Measurements from ENCODE around the gene LAMC2. TPM values are rescaled to one million over a fixed set of nuclear protein-coding genes. Genes with fewer than 3 reads are reported as not detected.

LAMC2 gene
- total RNA-seq (1 to 10 TPM; 1.9 to 3.4 TPM), polyA plus RNA-seq (ENCODE audit: insufficient read depth, low read depth, low replicate concordance) (8.5 TPM)
- long read RNA-seq, donor 1, result 0 reads
- long read RNA-seq, donor 2, result 0 reads

GRCh38 chr1:183185941-183186490 lies at the start of gene LAMC2:
TSS of gene LAMC2 (plus strand) at chr1:183186264. CDS start at chr1:183186353, 89 bp downstream.
- TF ChIP-seq POLR2A (IDR thresholded peaks at IDR 0.05), result no peak
- no peak for TF ChIP-seq CTCF (IDR thresholded peaks at IDR 0.05)
- Histone ChIP-seq H3K27me3 (no peaks in the 10 kb centered on the region), H3K4me1 (no peaks in the 10 kb centered on the region), H3K36me3 (ENCODE audit: low read depth, missing control alignments) (no peaks in the 10 kb centered on the region), H3K9me3 (no peaks in the 10 kb centered on the region), H3K4me3 (peak within 1 kb of the TSS; percentile 15 to 50), H3K27ac (no peak within 1 kb of the TSS)
- 7 to 10% methylated on average over 15 to 30 of the region's 30 CpGs for WGBS, 2 donors
- DNase-seq, result peak; percentile 61
- intact Hi-C loops (cut with DNase I; ENCODE audit: low total_unique reads), result no loop called here

- 75% methylated on average over 3 of the region's 3 CpGs for WGBS, 2 donors
- no peak for DNase-seq
- Histone ChIP-seq H3K27me3 (no peaks in the 10 kb centered on the region), H3K36me3 (ENCODE audit: low read depth, missing control alignments) (no peaks in the 10 kb centered on the region), H3K27ac (no peak overlapping the region), H3K4me1 (peaks cover 6% of the 10 kb centered on the region), H3K9me3 (no peaks in the 10 kb centered on the region), H3K4me3 (no peak overlapping the region)
- TF ChIP-seq POLR2A (IDR thresholded peaks at IDR 0.05) (no peak), CTCF (IDR thresholded peaks at IDR 0.05) (no peak)
- intact Hi-C loops (cut with DNase I; ENCODE audit: low total_unique reads), result no loop called here
These were observed 48.3 kb upstream of the LAMC2 start for GRCh38 chr1:183137782-183138181.

GRCh38 chr1:183138301-183138700 lies 47.8 kb upstream of the LAMC2 start:
- intact Hi-C loops (cut with DNase I; ENCODE audit: low total_unique reads), result no loop called here

GRCh38 chr1:183139281-183139942 lies 46.7 kb upstream of the LAMC2 start:
- intact Hi-C loops (cut with DNase I; ENCODE audit: low total_unique reads), result no loop called here
- no peaks in the 10 kb centered on the region for H3K36me3 ChIP-seq (ENCODE audit: low read depth, missing control alignments)
- H3K9me3 ChIP-seq, result no peaks in the 10 kb centered on the region
- DNase-seq, result no peak
- H3K27ac ChIP-seq, result no peak overlapping the region
- TF ChIP-seq CTCF (IDR thresholded peaks at IDR 0.05), result no peak
- no peak for TF ChIP-seq POLR2A (IDR thresholded peaks at IDR 0.05)
- H3K27me3 ChIP-seq, result no peaks in the 10 kb centered on the region
- no peak overlapping the region for H3K4me3 ChIP-seq
- WGBS, 2 donors, result 81% methylated on average over 4 of the region's 4 CpGs
- H3K4me1 ChIP-seq, result peaks cover 6% of the 10 kb centered on the region

More at GRCh38 chr1:183138301-183138700, 47.8 kb upstream of the LAMC2 start:
- Histone ChIP-seq H3K4me3 (no peak overlapping the region), H3K9me3 (no peaks in the 10 kb centered on the region), H3K27me3 (no peaks in the 10 kb centered on the region), H3K27ac (no peak overlapping the region), H3K4me1 (peaks cover 6% of the 10 kb centered on the region), H3K36me3 (ENCODE audit: low read depth, missing control alignments) (no peaks in the 10 kb centered on the region)
- DNase-seq, result no peak
- WGBS, 2 donors, result 72 to 78% methylated on average over 4 of the region's 4 CpGs
- no peak for TF ChIP-seq CTCF (IDR thresholded peaks at IDR 0.05)
- TF ChIP-seq POLR2A (IDR thresholded peaks at IDR 0.05), result no peak

Data from testis (tissue), 5 donors.